ENCODE results near the gene STARD9.

Gene STARD9

GRCh38 chr15:42688301-42688700, 112.9 kb downstream of the STARD9 start:
- no peak for TF ChIP-seq CTCF (IDR thresholded peaks at IDR 0.05; ENCODE audit: control extremely low read depth, extremely low read depth, low read depth, missing control alignments)
- ChIA-PET CTCF (interaction anchor here (1.1 to 2.1 kb wide), 4 partner anchors 14 to 31 kb away, joined by 3 to 5 read pairs (median 4); no protein-coding TSS in a partner anchor), POLR2A (no interaction called here)
- no peak for DNase-seq (ENCODE audit: extremely low spot score)

GRCh38 chr15:42691308-42691707, 115.9 kb downstream of the STARD9 start:
- no peak for DNase-seq (ENCODE audit: extremely low spot score)
- TF ChIP-seq CTCF (IDR thresholded peaks at IDR 0.05; ENCODE audit: control extremely low read depth, extremely low read depth, low read depth, missing control alignments) = no peak
- ChIA-PET CTCF (no interaction called here), POLR2A (no interaction called here)

GRCh38 chr15:42691770-42692169, 116.4 kb downstream of the STARD9 start:
- DNase-seq (ENCODE audit: extremely low spot score) = no peak
- ChIA-PET CTCF (no interaction called here), POLR2A (no interaction called here)
- no peak for TF ChIP-seq CTCF (IDR thresholded peaks at IDR 0.05; ENCODE audit: control extremely low read depth, extremely low read depth, low read depth, missing control alignments)

- CTCF ChIA-PET = no interaction called here
- POLR2A ChIA-PET = no interaction called here
- DNase-seq (ENCODE audit: extremely low spot score) = no peak
- TF ChIP-seq CTCF (IDR thresholded peaks at IDR 0.05; ENCODE audit: control extremely low read depth, extremely low read depth, low read depth, missing control alignments) = no peak
Measured at GRCh38 chr15:42692536-42692935, 117.1 kb downstream of the STARD9 start.

- ChIA-PET POLR2A (no interaction called here), CTCF (no interaction called here)
- TF ChIP-seq CTCF (IDR thresholded peaks at IDR 0.05; ENCODE audit: control extremely low read depth, extremely low read depth, low read depth, missing control alignments) = no peak
- DNase-seq (ENCODE audit: extremely low spot score) = no peak
Measured at GRCh38 chr15:42692997-42693396, 117.6 kb downstream of the STARD9 start.

GRCh38 chr15:42693496-42693895, 118.1 kb downstream of the STARD9 start:
- TF ChIP-seq CTCF (IDR thresholded peaks at IDR 0.05; ENCODE audit: control extremely low read depth, extremely low read depth, low read depth, missing control alignments) = no peak
- no peak for DNase-seq (ENCODE audit: extremely low spot score)
- ChIA-PET POLR2A (no interaction called here), CTCF (interaction anchor here (0.9 kb wide), 1 partner anchor 532 kb away, joined by 3 read pairs; no protein-coding TSS in a partner anchor)

GRCh38 chr15:42693942-42694341, 118.5 kb downstream of the STARD9 start:
- DNase-seq (ENCODE audit: extremely low spot score) = no peak
- POLR2A ChIA-PET = no interaction called here
- CTCF ChIA-PET = interaction anchor here (0.9 to 2.0 kb wide), 3 partner anchors 12 to 532 kb away, joined by 3 to 7 read pairs (median 4); no protein-coding TSS in a partner anchor
- no peak for TF ChIP-seq CTCF (IDR thresholded peaks at IDR 0.05; ENCODE audit: control extremely low read depth, extremely low read depth, low read depth, missing control alignments)

Data from GM10248 (cell line).